OCI-LY3 (cell line): ENCODE data around the gene ABCA2.

Source experiments
- H2AFZ ChIP-seq: fragments of 200-600, 300-600 bp; shearing (Covaris generic); 2 replicates; pipeline ENCODE4 v1.6.0; 2014; ENCODE audit warnings: antibody characterized with exemption, low read depth, low read length
- H3K27ac ChIP-seq: fragments of 200-600, 300-600 bp; sonication (generic); 2 replicates; pipeline ENCODE4 v1.5.1; 2014; ENCODE audit warnings: mild to moderate bottlenecking, low read length, moderate library complexity, mixed read lengths
- H3K27me3 ChIP-seq: fragments of 200-600, 300-600 bp; sonication (generic); 2 replicates; pipeline ENCODE4 v1.6.1; 2014; ENCODE audit warnings: low read depth, low read length, mixed read lengths
- H3K36me3 ChIP-seq: fragments of 200-600, 300-600 bp; sonication (generic); replicated peaks from 2 replicates; pipeline ENCODE3; 2014; ENCODE audit warnings: low read depth, low read length, mixed read lengths
- H3K4me1 ChIP-seq: fragments of 300-600, 200-600 bp; sonication (generic); 2 replicates; pipeline ENCODE4 v1.6.1; 2014; ENCODE audit warnings: low read length, mixed read lengths
- H3K4me2 ChIP-seq: fragments of 200-600, 300-600 bp; sonication (generic); 2 replicates; pipeline ENCODE4 v1.6.1; 2014; ENCODE audit warnings: low read length, mixed read lengths
- H3K4me3 ChIP-seq: fragments of 300-600, 200-600 bp; sonication (generic); 2 replicates; pipeline ENCODE4 v1.5.1; 2014; ENCODE audit warnings: antibody characterized with exemption, mild to moderate bottlenecking, low read length, moderate library complexity
- H3K79me2 ChIP-seq: fragments of 300-600, 200-600 bp; shearing (Covaris generic); 2 replicates; pipeline ENCODE4 v1.6.1; 2014; ENCODE audit warnings: mild to moderate bottlenecking, low read length, mixed read lengths
- H3K9ac ChIP-seq: fragments of 300-600, 200-600 bp; shearing (Covaris generic); 2 replicates; pipeline ENCODE4 v1.6.0; 2014; ENCODE audit warnings: mild to moderate bottlenecking, low read length, moderate library complexity
- H3K9me3 ChIP-seq: fragments of 200-600, 300-600 bp; shearing (Covaris generic); 2 replicates; pipeline ENCODE4 v1.6.1; 2014; ENCODE audit warnings: low read length, mixed read lengths; ENCODE audit not compliant: insufficient read depth
- H4K20me1 ChIP-seq: fragments of 200-600, 300-600 bp; sonication (generic); 2 replicates; pipeline ENCODE4 v1.6.1; 2016; ENCODE audit warnings: low read length, mixed read lengths; ENCODE audit not compliant: insufficient read depth
- CTCF ChIP-seq: fragments of 200-600, 300-600 bp; sonication (generic); IDR thresholded peaks from 2 replicates; pipeline ENCODE4 v1.5.1; 2014; ENCODE audit warnings: antibody characterized with exemption, low read length, low read depth
- EZH2phosphoT487 ChIP-seq: fragments of 200-600 bp; shearing (Covaris generic); IDR thresholded peaks from 2 replicates; pipeline ENCODE4 v1.6.1; 2018; ENCODE audit warnings: antibody characterized with exemption, mixed run types, low read depth

Gene ABCA2

GRCh38 chr9:137031904-137032640 lies 4.0 kb upstream of the ABCA2 start, which contains the start of gene FUT7:
FUT7 (minus strand) TSS chr9:137032088; CDS start chr9:137031991, 97 bp downstream.
- Histone ChIP-seq H3K4me3 (peak within 1 kb of the TSS; percentile 19; the same call in 1 of the 2 replicates), H3K27ac (no peak within 1 kb of the TSS), H3K4me1 (peaks cover 44% of the 10 kb centered on the region), H3K27me3 (peaks cover 5% of the 10 kb centered on the region), H2AFZ (no peak within 1 kb of the TSS), H3K79me2 (no peaks in the 10 kb centered on the region), H3K36me3 (no peaks in the 10 kb centered on the region), H3K9me3 (no peaks in the 10 kb centered on the region), H4K20me1 (no peaks in the 10 kb centered on the region), H3K9ac (peak within 1 kb of the TSS; percentile 13; the same call in 1 of the 2 replicates), H3K4me2 (peak within 1 kb of the TSS; percentile 48)
- no peak for TF ChIP-seq CTCF
- no peak for TF ChIP-seq EZH2phosphoT487

DNA sequence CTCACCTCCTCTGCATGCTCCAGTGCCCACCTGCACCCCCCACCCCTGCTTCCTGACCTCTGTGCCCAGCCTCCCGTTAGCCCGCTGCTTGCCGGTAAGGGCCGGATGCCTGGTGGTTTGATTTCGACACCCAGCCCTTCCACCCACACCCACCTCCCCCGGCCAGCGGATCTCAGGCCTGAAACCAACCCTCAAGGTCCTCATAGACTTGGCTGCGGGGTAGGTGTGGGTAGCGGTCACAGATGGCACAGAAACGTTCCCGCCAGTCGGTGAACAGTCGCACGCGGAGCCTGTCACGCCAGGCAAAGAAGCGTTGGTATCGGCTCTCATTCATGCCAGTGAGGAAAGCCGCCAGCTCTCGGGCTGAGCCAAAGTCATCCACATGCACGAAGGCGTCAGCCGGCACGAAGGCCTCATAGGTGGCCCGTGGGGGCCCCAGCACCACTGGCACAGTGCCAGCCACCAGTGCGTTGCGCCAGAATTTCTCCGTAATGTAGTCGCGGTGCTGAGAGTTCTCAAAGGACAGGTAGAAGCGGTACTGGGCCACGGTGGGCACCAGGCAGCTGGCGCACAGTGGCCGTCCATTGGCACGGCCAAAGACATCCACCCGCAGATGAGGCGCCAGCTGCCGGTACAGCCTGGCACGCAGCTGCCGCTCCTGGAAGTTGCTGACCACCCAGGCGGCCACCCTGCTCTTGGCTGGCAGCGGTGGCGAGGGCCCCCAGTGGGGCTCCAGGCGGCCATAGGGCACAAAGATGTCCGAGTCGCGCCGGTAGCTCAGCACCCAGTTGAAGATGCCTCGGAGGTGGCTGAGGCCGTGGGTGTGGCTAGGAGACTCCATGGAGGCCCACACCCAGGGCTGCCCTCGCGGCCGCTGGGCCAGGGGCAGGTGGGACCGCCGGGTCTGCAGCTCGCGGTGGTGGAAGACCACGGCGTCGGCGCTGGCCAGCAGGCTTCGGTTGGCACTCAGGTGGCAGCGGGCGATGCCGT lies 2.8 kb upstream of the ABCA2 start:
- H3K27ac ChIP-seq, result no peak overlapping the region
- no peak overlapping the region for H3K4me2 ChIP-seq
- peaks cover 46% of the 10 kb centered on the region for H3K4me1 ChIP-seq
- H3K27me3 ChIP-seq, result peaks cover 6% of the 10 kb centered on the region
- no peak overlapping the region for H3K9ac ChIP-seq
- H3K9me3 ChIP-seq, result no peaks in the 10 kb centered on the region
- no peak overlapping the region for H3K4me3 ChIP-seq
- H3K79me2 ChIP-seq, result no peaks in the 10 kb centered on the region
- no peak overlapping the region for H2AFZ ChIP-seq
- H3K36me3 ChIP-seq, result no peaks in the 10 kb centered on the region
- H4K20me1 ChIP-seq, result no peaks in the 10 kb centered on the region
- TF ChIP-seq CTCF (no peak), EZH2phosphoT487 (no peak)

DNA sequence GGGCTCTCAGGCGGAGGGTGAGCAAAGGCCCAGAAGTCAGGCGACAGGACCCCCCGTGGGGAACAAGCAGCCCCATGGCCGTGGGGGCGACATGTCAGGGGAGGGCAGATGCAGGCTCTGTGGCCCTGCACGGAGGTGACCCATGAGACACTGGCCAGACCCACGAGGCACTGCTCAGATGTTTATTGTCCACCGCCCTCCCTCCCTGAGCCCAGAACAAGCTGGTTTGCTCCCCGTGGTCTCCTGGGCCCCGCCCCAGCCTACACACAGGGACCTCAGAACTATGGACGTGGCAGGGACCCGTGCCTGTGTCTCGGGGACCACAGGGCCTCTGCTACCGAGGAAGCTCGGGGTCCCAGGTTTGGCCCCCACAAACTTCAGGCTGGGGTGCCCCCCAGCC lies 2.0 kb upstream of the ABCA2 start:
- Histone ChIP-seq H3K27me3 (peaks cover 6% of the 10 kb centered on the region), H3K4me2 (no peak overlapping the region)

More for the DNA sequence above, 2.0 kb upstream of the ABCA2 start:
- H3K79me2 ChIP-seq, result no peaks in the 10 kb centered on the region
- no peak for TF ChIP-seq CTCF
- H3K4me1 ChIP-seq, result peaks cover 43% of the 10 kb centered on the region
- no peaks in the 10 kb centered on the region for H3K36me3 ChIP-seq
- H3K4me3 ChIP-seq, result no peak overlapping the region
- no peak overlapping the region for H3K9ac ChIP-seq
- no peak overlapping the region for H3K27ac ChIP-seq
- H2AFZ ChIP-seq, result no peak overlapping the region
- H4K20me1 ChIP-seq, result no peaks in the 10 kb centered on the region
- no peaks in the 10 kb centered on the region for H3K9me3 ChIP-seq
